Fibroblast of lung (primary cell): ENCODE data around the gene DLAT. TPM values are rescaled to one million over a fixed set of nuclear protein-coding genes. Genes with fewer than 3 reads are reported as not detected.

ENCODE experiments used
- DNase-seq, 2 donors: peaks; one replicate each; pipeline versions ENCODE4 v3.0.0 to v3.0.0-alpha.2; 2010; ENCODE audit warnings: low read depth in 2 of 2
- H2AFZ ChIP-seq: 2 replicates; pipeline ENCODE4 v1.5.1; 2012; ENCODE audit warnings: low read length, control low read depth, inconsistent platforms
- H3K27ac ChIP-seq: 2 replicates; pipeline ENCODE4 v1.5.1; 2011; ENCODE audit warnings: low read length, control low read depth; ENCODE audit not compliant: insufficient read depth
- H3K27me3 ChIP-seq: 2 replicates; pipeline ENCODE4 v1.5.1; 2011; ENCODE audit warnings: mild to moderate bottlenecking, low read length; ENCODE audit not compliant: control insufficient read depth, insufficient read depth
- H3K36me3 ChIP-seq: 2 replicates; pipeline ENCODE4 v1.5.1; 2011; ENCODE audit warnings: low read length; ENCODE audit not compliant: control insufficient read depth, insufficient read depth
- H3K4me1 ChIP-seq: 2 replicates; pipeline ENCODE4 v1.5.1; 2011; ENCODE audit warnings: low read length; ENCODE audit not compliant: control insufficient read depth, insufficient read depth; ENCODE audit errors: extremely low read depth
- H3K4me2 ChIP-seq: 2 replicates; pipeline ENCODE4 v1.5.1; 2011; ENCODE audit warnings: low read length, control low read depth; ENCODE audit not compliant: insufficient read depth; ENCODE audit errors: extremely low read depth
- H3K4me3 ChIP-seq, 4 experiments: fragments of 200-600 bp in 1 of 4; sonication (generic) in 1 of 4; replicated peaks in 1 of 4; 2 replicates each; pipeline ENCODE4 v1.5.1; 2011 to 2016; ENCODE audit warnings: low read length in 4 of 4, low read depth in 3 of 4, mild to moderate bottlenecking in 3 of 4, control low read depth in 2 of 4, inconsistent platforms in 1 of 4, mixed read lengths in 1 of 4; ENCODE audit not compliant: insufficient read depth in 1 of 4; ENCODE audit errors: control extremely low read depth in 1 of 4
- H3K79me2 ChIP-seq: 2 replicates; pipeline ENCODE4 v1.5.1; 2012; ENCODE audit warnings: mild to moderate bottlenecking, low read length, inconsistent platforms; ENCODE audit not compliant: control insufficient read depth, insufficient read depth
- H3K9ac ChIP-seq: 2 replicates; pipeline ENCODE4 v1.5.1; 2011; ENCODE audit warnings: mild to moderate bottlenecking, low read length, control low read depth; ENCODE audit not compliant: insufficient read depth
- H3K9me3 ChIP-seq: 2 replicates; pipeline ENCODE4 v1.5.1; 2012; ENCODE audit warnings: low read depth, low read length; ENCODE audit not compliant: control insufficient read depth, insufficient read depth
- H4K20me1 ChIP-seq: 2 replicates; pipeline ENCODE4 v1.5.1; 2011; ENCODE audit warnings: low read length; ENCODE audit not compliant: control insufficient read depth, insufficient read depth; ENCODE audit errors: extremely low read depth
- EZH2 ChIP-seq: IDR thresholded peaks from 2 replicates; pipeline ENCODE4 v1.5.1; 2012; ENCODE audit warnings: low read length, control low read depth, mild to moderate bottlenecking; ENCODE audit errors: missing control alignments
- polyA plus RNA-seq, 2 donors: library from polyadenylated mRNA; depleted of rRNA in 1 of 2; stranded (reverse) in 1 of 2; unstranded in 1 of 2; fragments of >200 nt; gene quantifications; 2 replicates each; pipeline ENCODE4 v1.2.1, GENCODE V29; 2011 to 2012; ENCODE audit warnings: missing spikeins in 1 of 2
- total RNA-seq: library from RNA; depleted of rRNA; stranded (reverse); fragments of >200 nt; gene quantifications from 2 replicates; pipeline ENCODE4 v1.2.1, GENCODE V29; 2014
- TF ChIP-seq, protein P1 (sequence below), 2 donors: IDR thresholded peaks in 1 of 2; conservative IDR thresholded peaks in 1 of 2; 1 replicate in 1 of 2; 2 replicates in 1 of 2; pipeline ENCODE4 v1.5.1; 2011 to 2012; ENCODE audit warnings: low read length in 2 of 2, control low read depth in 1 of 2, inconsistent platforms in 1 of 2, low read depth in 1 of 2, mild to moderate bottlenecking in 1 of 2

DLAT gene
- total and polyA plus RNA-seq, 2 donors (not counting 1 experiment from before 2014, with no cell fraction given): 33.9 to 37.8 TPM

DNA sequence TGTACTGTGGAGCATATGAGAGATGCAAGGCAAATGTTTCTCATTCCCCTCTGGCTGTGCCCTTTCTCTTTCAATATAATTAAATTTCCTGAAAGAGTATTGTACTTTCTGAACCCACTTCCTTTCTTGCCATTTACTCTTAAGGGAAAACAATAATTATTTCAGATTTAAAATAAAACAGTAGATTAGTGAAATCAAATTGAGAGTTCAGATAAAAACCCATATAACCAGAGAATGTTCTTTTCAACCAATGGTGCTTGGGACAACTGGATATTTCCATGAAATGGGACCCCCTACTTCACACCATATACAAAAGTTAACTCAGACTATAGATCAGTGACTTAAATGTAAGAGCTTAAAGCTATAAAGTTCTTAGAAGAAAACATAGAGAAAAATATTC lies 26.1 kb upstream of the DLAT start:
- H3K27me3 ChIP-seq: no peaks in the 10 kb centered on the region
- H3K4me2 ChIP-seq: no peak overlapping the region
- no peak overlapping the region for H3K27ac ChIP-seq
- no peaks in the 10 kb centered on the region for H3K4me1 ChIP-seq
- H4K20me1 ChIP-seq: no peaks in the 10 kb centered on the region
- no peak for TF ChIP-seq EZH2
- TF ChIP-seq, protein P1, sequence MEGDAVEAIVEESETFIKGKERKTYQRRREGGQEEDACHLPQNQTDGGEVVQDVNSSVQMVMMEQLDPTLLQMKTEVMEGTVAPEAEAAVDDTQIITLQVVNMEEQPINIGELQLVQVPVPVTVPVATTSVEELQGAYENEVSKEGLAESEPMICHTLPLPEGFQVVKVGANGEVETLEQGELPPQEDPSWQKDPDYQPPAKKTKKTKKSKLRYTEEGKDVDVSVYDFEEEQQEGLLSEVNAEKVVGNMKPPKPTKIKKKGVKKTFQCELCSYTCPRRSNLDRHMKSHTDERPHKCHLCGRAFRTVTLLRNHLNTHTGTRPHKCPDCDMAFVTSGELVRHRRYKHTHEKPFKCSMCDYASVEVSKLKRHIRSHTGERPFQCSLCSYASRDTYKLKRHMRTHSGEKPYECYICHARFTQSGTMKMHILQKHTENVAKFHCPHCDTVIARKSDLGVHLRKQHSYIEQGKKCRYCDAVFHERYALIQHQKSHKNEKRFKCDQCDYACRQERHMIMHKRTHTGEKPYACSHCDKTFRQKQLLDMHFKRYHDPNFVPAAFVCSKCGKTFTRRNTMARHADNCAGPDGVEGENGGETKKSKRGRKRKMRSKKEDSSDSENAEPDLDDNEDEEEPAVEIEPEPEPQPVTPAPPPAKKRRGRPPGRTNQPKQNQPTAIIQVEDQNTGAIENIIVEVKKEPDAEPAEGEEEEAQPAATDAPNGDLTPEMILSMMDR (conservative IDR thresholded peaks at IDR 0.05 in 1 of 2, IDR thresholded peaks at IDR 0.05 in 1 of 2; ENCODE audit: low read depth in 1 of 2, low read length in 2 of 2): no peak
- H3K4me3 ChIP-seq: no peak overlapping the region
- H3K36me3 ChIP-seq: no peaks in the 10 kb centered on the region
- H3K9me3 ChIP-seq: no peaks in the 10 kb centered on the region
- no peaks in the 10 kb centered on the region for H3K79me2 ChIP-seq
- no peak for DNase-seq
- H2AFZ ChIP-seq: no peak overlapping the region
- no peak overlapping the region for H3K9ac ChIP-seq

DNA sequence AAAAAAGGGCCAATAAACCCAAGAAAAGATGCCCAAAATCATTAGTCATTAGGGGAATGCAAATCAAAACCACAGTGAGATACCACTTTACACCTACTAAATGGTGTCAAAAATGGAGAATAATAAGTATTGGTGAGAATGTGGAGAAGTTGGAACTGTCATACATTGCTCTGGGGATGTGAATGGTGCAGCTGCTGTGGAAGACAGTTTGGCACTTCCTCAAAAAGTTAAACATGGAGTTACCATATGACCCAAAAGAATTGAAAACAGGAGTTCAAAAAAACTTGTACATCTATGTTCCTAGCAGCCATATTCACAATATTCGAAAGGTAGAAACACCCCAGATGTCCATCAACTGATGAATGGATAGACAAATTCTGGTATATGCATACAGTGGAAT lies 24.5 kb upstream of the DLAT start:
- Histone ChIP-seq H4K20me1 (no peaks in the 10 kb centered on the region), H3K9ac (no peak overlapping the region), H3K79me2 (no peaks in the 10 kb centered on the region), H3K36me3 (no peaks in the 10 kb centered on the region), H3K27ac (no peak overlapping the region), H2AFZ (no peak overlapping the region), H3K4me1 (no peaks in the 10 kb centered on the region), H3K27me3 (no peaks in the 10 kb centered on the region), H3K9me3 (no peaks in the 10 kb centered on the region), H3K4me2 (no peak overlapping the region), H3K4me3 (no peak overlapping the region)
- TF ChIP-seq, protein P1 (conservative IDR thresholded peaks at IDR 0.05 in 1 of 2, IDR thresholded peaks at IDR 0.05 in 1 of 2; ENCODE audit: low read depth in 1 of 2, low read length in 2 of 2): no peak
- TF ChIP-seq EZH2: no peak
- DNase-seq: no peak

DNA sequence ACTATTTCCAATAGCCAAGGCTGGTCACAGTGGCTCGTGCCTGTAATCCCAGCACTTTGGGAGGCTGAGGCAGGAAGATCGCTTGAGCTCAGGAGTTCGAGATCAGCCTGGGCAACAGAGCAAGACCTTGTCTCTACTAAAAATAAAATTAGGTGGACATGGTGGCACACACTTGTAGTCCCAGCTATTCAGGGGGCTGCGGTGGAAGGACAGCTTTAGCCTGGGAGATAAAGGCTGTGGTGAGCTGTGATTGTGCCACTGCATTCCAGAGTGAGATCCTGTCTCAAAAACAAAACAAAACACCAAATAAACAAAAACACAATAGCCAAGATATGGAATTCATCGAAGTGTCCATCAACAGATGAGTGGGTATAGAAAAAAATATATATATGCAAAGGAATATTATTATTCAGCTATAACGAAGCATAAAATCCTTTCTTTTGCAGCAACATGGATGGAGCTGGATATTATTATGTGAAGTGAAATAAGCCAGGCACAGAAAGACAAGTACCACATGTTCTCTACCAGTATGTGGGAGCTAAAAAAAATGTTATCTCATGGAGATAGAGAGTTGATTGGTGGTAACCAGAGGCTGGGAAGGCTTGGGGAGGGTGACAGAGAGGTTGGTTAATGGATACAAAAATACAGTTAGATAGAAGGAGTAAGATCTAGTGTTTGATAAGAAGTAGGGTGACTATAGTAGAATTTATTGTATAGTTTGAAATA lies 22.6 kb upstream of the DLAT start:
- H3K4me3 ChIP-seq: no peak overlapping the region
- H3K79me2 ChIP-seq: no peaks in the 10 kb centered on the region
- TF ChIP-seq, protein P1 (conservative IDR thresholded peaks at IDR 0.05 in 1 of 2, IDR thresholded peaks at IDR 0.05 in 1 of 2; ENCODE audit: low read depth in 1 of 2, low read length in 2 of 2): no peak
- no peak for TF ChIP-seq EZH2

More for the DNA sequence above, 22.6 kb upstream of the DLAT start:
- Histone ChIP-seq H3K4me2 (no peak overlapping the region), H3K27me3 (no peaks in the 10 kb centered on the region), H3K36me3 (no peaks in the 10 kb centered on the region), H4K20me1 (no peaks in the 10 kb centered on the region), H3K27ac (no peak overlapping the region), H3K4me1 (no peaks in the 10 kb centered on the region), H3K9ac (no peak overlapping the region), H3K9me3 (no peaks in the 10 kb centered on the region), H2AFZ (no peak overlapping the region)
- DNase-seq: no peak
